ENCODE data around the gene OR8K1.

The OR8K1 gene

DNA sequence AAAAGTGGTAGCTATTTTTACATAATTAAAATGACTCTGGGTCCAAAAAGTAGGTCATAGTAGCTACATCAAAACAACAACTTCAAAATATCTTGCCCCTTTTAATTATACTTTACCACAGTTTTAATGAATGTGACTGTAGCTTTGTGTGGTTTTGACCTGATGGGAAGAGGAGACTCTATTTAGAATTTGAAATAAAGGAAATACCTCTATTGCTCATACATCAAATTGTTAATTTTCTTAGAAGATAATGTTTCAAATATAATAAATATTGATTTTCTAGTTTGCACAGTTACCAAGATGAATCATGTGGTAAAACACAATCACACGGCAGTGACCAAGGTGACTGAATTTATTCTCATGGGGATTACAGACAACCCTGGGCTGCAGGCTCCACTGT is at the start of gene OR8K1:
OR8K1 (plus strand) TSS at position 301 of the 400 bp plus-strand sequence; CDS start at position 301, 0 bp downstream.
- Histone ChIP-seq H4K20me1 (ENCODE audit: insufficient read depth, low read length) (no peaks in the 10 kb centered on the region), H3K4me2 (ENCODE audit: insufficient read depth, low read length) (no peak within 1 kb of the TSS), H3K27me3 (ENCODE audit: insufficient read depth, low read length, poor library complexity) (no peaks in the 10 kb centered on the region), H3K4me3 (ENCODE audit: low read depth in 1 of 2, low read length in 2 of 2) (no peak within 1 kb of the TSS), H3K9ac (ENCODE audit: low read depth, low read length) (no peak within 1 kb of the TSS), H3K36me3 (ENCODE audit: insufficient read depth, low read length) (no peaks in the 10 kb centered on the region), H3K79me2 (ENCODE audit: insufficient read depth, low read length) (no peaks in the 10 kb centered on the region), H3K9me3 (ENCODE audit: insufficient read depth, low read length, severe bottlenecking) (no peaks in the 10 kb centered on the region), H3K4me1 (ENCODE audit: insufficient read depth, low read length) (no peaks in the 10 kb centered on the region), H2AFZ (ENCODE audit: low read depth, low read length) (no peak within 1 kb of the TSS), H3K27ac (ENCODE audit: low read length) (no peak within 1 kb of the TSS)
- DNase-seq (no peak), ATAC-seq (ENCODE audit: insufficient read depth, low read depth) (no peak)
- TF ChIP-seq CTCF (IDR thresholded peaks at IDR 0.05; ENCODE audit: borderline replicate concordance, extremely low read depth, low read length, poor library complexity, severe bottlenecking) (no peak), EZH2 (IDR thresholded peaks at IDR 0.05; ENCODE audit: borderline replicate concordance, low read depth, low read length, severe bottlenecking) (no peak)

- Histone ChIP-seq H4K20me1 (ENCODE audit: insufficient read depth, low read length) (no peaks in the 10 kb centered on the region), H3K27ac (ENCODE audit: low read length) (no peak overlapping the region), H3K9ac (ENCODE audit: low read depth, low read length) (no peak overlapping the region), H3K4me3 (ENCODE audit: low read depth in 1 of 2, low read length in 2 of 2) (no peak overlapping the region), H3K4me2 (ENCODE audit: insufficient read depth, low read length) (no peak overlapping the region), H3K79me2 (ENCODE audit: insufficient read depth, low read length) (no peaks in the 10 kb centered on the region), H3K4me1 (ENCODE audit: insufficient read depth, low read length) (no peaks in the 10 kb centered on the region), H3K9me3 (ENCODE audit: insufficient read depth, low read length, severe bottlenecking) (no peaks in the 10 kb centered on the region), H3K27me3 (ENCODE audit: insufficient read depth, low read length, poor library complexity) (no peaks in the 10 kb centered on the region), H2AFZ (ENCODE audit: low read depth, low read length) (no peak overlapping the region), H3K36me3 (ENCODE audit: insufficient read depth, low read length) (no peaks in the 10 kb centered on the region)
- TF ChIP-seq EZH2 (IDR thresholded peaks at IDR 0.05; ENCODE audit: borderline replicate concordance, low read depth, low read length, severe bottlenecking) (no peak), CTCF (IDR thresholded peaks at IDR 0.05; ENCODE audit: borderline replicate concordance, extremely low read depth, low read length, poor library complexity, severe bottlenecking) (no peak)
- ATAC-seq (ENCODE audit: insufficient read depth, low read depth): no peak
- no peak for DNase-seq
These were observed 48.9 kb upstream of the OR8K1 start for GRCh38 chr11:56296898-56297297.

- Histone ChIP-seq H3K79me2 (ENCODE audit: insufficient read depth, low read length) (no peaks in the 10 kb centered on the region), H3K4me2 (ENCODE audit: insufficient read depth, low read length) (no peak overlapping the region), H2AFZ (ENCODE audit: low read depth, low read length) (no peak overlapping the region), H3K4me1 (ENCODE audit: insufficient read depth, low read length) (no peaks in the 10 kb centered on the region), H4K20me1 (ENCODE audit: insufficient read depth, low read length) (no peaks in the 10 kb centered on the region), H3K36me3 (ENCODE audit: insufficient read depth, low read length) (no peaks in the 10 kb centered on the region), H3K9me3 (ENCODE audit: insufficient read depth, low read length, severe bottlenecking) (no peaks in the 10 kb centered on the region), H3K4me3 (ENCODE audit: low read depth in 1 of 2, low read length in 2 of 2) (no peak overlapping the region), H3K27me3 (ENCODE audit: insufficient read depth, low read length, poor library complexity) (no peaks in the 10 kb centered on the region), H3K27ac (ENCODE audit: low read length) (no peak overlapping the region), H3K9ac (ENCODE audit: low read depth, low read length) (no peak overlapping the region)
- ATAC-seq (ENCODE audit: insufficient read depth, low read depth) (no peak), DNase-seq (no peak)
- TF ChIP-seq EZH2 (IDR thresholded peaks at IDR 0.05; ENCODE audit: borderline replicate concordance, low read depth, low read length, severe bottlenecking) (no peak), CTCF (IDR thresholded peaks at IDR 0.05; ENCODE audit: borderline replicate concordance, extremely low read depth, low read length, poor library complexity, severe bottlenecking) (no peak)
These were observed 38.0 kb upstream of the OR8K1 start for GRCh38 chr11:56307836-56308235.

- no peak within 1 kb of the TSS for H3K27ac ChIP-seq (ENCODE audit: low read length)
- H4K20me1 ChIP-seq (ENCODE audit: insufficient read depth, low read length): no peaks in the 10 kb centered on the region
- no peaks in the 10 kb centered on the region for H3K79me2 ChIP-seq (ENCODE audit: insufficient read depth, low read length)
- no peaks in the 10 kb centered on the region for H3K36me3 ChIP-seq (ENCODE audit: insufficient read depth, low read length)
- no peak for DNase-seq
- no peak within 1 kb of the TSS for H2AFZ ChIP-seq (ENCODE audit: low read depth, low read length)
- H3K4me1 ChIP-seq (ENCODE audit: insufficient read depth, low read length): no peaks in the 10 kb centered on the region
- H3K9me3 ChIP-seq (ENCODE audit: insufficient read depth, low read length, severe bottlenecking): no peaks in the 10 kb centered on the region
- no peak within 1 kb of the TSS for H3K4me2 ChIP-seq (ENCODE audit: insufficient read depth, low read length)
- H3K27me3 ChIP-seq (ENCODE audit: insufficient read depth, low read length, poor library complexity): no peaks in the 10 kb centered on the region
- no peak within 1 kb of the TSS for H3K9ac ChIP-seq (ENCODE audit: low read depth, low read length)
- no peak within 1 kb of the TSS for H3K4me3 ChIP-seq (ENCODE audit: low read depth in 1 of 2, low read length in 2 of 2)
- TF ChIP-seq EZH2 (IDR thresholded peaks at IDR 0.05; ENCODE audit: borderline replicate concordance, low read depth, low read length, severe bottlenecking) (no peak), CTCF (IDR thresholded peaks at IDR 0.05; ENCODE audit: borderline replicate concordance, extremely low read depth, low read length, poor library complexity, severe bottlenecking) (no peak)
- ATAC-seq (ENCODE audit: insufficient read depth, low read depth): no peak
These were observed 31.0 kb upstream of the OR8K1 start, which contains the start of gene OR8K3 for GRCh38 chr11:56314844-56315243. Gene OR8K3, plus strand, starts transcription at chr11:56315144. Its CDS starts 3,163 bp downstream, at chr11:56318307.
